K562 (cell line): ENCODE results near the gene MFAP2. TPM values are rescaled to one million over a fixed set of nuclear protein-coding genes. Genes with fewer than 3 reads are reported as not detected.

Experiments
- ATAC-seq: fragments of 200-7000 bp; cut with Tn5 transposase; 3 replicates; pipeline ENCODE4 v1.9.1; 2020; ENCODE audit warnings: moderate library complexity
- BruUV-seq: library from RNA; stranded (reverse); fragments of 400-500 nt; replicated peaks from 2 replicates; lab custom pipeline; 2021; lab: Mats Ljungman, UMichigan
- CTCF ChIA-PET: fragments of 300-600 bp; formaldehyde crosslinking; extraction: SDS; loops from one replicate; lab custom pipeline; 2021; ENCODE audit warnings: low intra/inter-chr PET ratio; lab: Yijun Ruan, JAX
- POLR2A ChIA-PET: fragments of 300-600, 350-650 bp; sonication (Branson Sonifier 250); formaldehyde crosslinking; extraction: SDS; loops from one replicate; lab custom pipeline; 2021; ENCODE audit warnings: antibody characterized with exemption, inconsistent platforms; lab: Yijun Ruan, JAX
- DNase-seq, 4 experiments: peaks; one replicate each; pipeline versions ENCODE4 v3.0.0 to v3.0.0-alpha.2; 2011 to 2018; ENCODE audit warnings: low spot score in 3 of 4, mixed read lengths in 3 of 4; ENCODE audit errors: extremely low read depth in 1 of 4
- FAIRE-seq: peaks from 2 replicates; lab custom pipeline; 2011; peaks lifted over from hg19 to GRCh38; lab: Jason Lieb, UNC
- H2AFZ ChIP-seq: 2 replicates; pipeline ENCODE4 v1.6.0; 2011; ENCODE audit warnings: low read depth, low read length, control low read depth, inconsistent platforms
- H3K27ac ChIP-seq: fragments of 200-600 bp; 3 replicates; pipeline ENCODE4 v1.8.0; 2011; ENCODE audit warnings: low read depth, mild to moderate bottlenecking, control low read depth, inconsistent platforms, low read length, moderate library complexity, mixed read lengths; ENCODE audit errors: extremely low read depth
- H3K27me3 ChIP-seq, 2 experiments: fragments of 300-600 bp in 1 of 2; 2 replicates in 1 of 2; 3 replicates in 1 of 2; pipeline versions ENCODE4 v1.6.0 to v1.8.0; 2011; ENCODE audit warnings: inconsistent platforms in 2 of 2, low read length in 2 of 2, mild to moderate bottlenecking in 1 of 2, mixed read lengths in 1 of 2, moderate library complexity in 1 of 2; ENCODE audit not compliant: control insufficient read depth in 2 of 2, insufficient read depth in 2 of 2
- H3K36me3 ChIP-seq: fragments of 300-600 bp; 3 replicates; pipeline ENCODE4 v1.8.0; 2011; ENCODE audit warnings: mild to moderate bottlenecking, low read length, inconsistent platforms; ENCODE audit not compliant: control insufficient read depth, insufficient read depth
- H3K4me1 ChIP-seq, 2 experiments: fragments of 200-600 bp in 1 of 2; replicated peaks in 1 of 2; 2 replicates in 1 of 2; 3 replicates in 1 of 2; pipeline versions ENCODE4 v1.5.1 to v1.8.0; 2011; ENCODE audit warnings: inconsistent platforms in 2 of 2, low read length in 2 of 2, mild to moderate bottlenecking in 1 of 2, mixed read lengths in 1 of 2, moderate library complexity in 1 of 2; ENCODE audit not compliant: control insufficient read depth in 2 of 2, insufficient read depth in 2 of 2
- H3K4me2 ChIP-seq: 2 replicates; pipeline ENCODE4 v1.6.1; 2011; ENCODE audit warnings: low read length, control low read depth, inconsistent platforms, mixed read lengths; ENCODE audit not compliant: insufficient read depth
- H3K4me3 ChIP-seq: fragments of 200-600 bp; sonication (generic), shearing (Covaris generic); 2 replicates; pipeline ENCODE4 v1.5.1; 2016; ENCODE audit warnings: control low read depth, inconsistent platforms
- H3K79me2 ChIP-seq: fragments of 200-600 bp; 3 replicates; pipeline ENCODE4 v1.8.0; 2011; ENCODE audit warnings: low read length, inconsistent platforms; ENCODE audit not compliant: control insufficient read depth, insufficient read depth
- H3K9ac ChIP-seq, 2 experiments: 2 replicates each; pipeline versions ENCODE4 v1.6.0 to v1.6.1; 2011; ENCODE audit warnings: low read depth in 2 of 2, low read length in 2 of 2, control low read depth in 1 of 2, inconsistent platforms in 1 of 2, mild to moderate bottlenecking in 1 of 2, mixed read lengths in 1 of 2; ENCODE audit not compliant: insufficient read depth in 1 of 2
- H3K9me1 ChIP-seq: one replicate; pipeline ENCODE4 v1.6.0; 2011; ENCODE audit warnings: inconsistent platforms, mild to moderate bottlenecking, low read length, moderate library complexity; ENCODE audit not compliant: control insufficient read depth, insufficient read depth
- H3K9me3 ChIP-seq: replicated peaks from 2 replicates; pipeline ENCODE4 v1.5.1; 2011; ENCODE audit warnings: low read depth, low read length, inconsistent platforms; ENCODE audit not compliant: control insufficient read depth, insufficient read depth
- H4K20me1 ChIP-seq: replicated peaks from 2 replicates; pipeline ENCODE4 v1.6.1; 2011; ENCODE audit warnings: low read length, inconsistent platforms, mixed read lengths; ENCODE audit not compliant: control insufficient read depth, insufficient read depth
- CREB3 ChIP-seq: fragments of 450-650 bp; conservative IDR thresholded peaks from 2 replicates; pipeline ENCODE4 v1.6.1; 2016; ENCODE audit warnings: missing genetic modification characterization, low read depth, mild to moderate bottlenecking, missing compliant biosample characterization, moderate library complexity
- DDX20 ChIP-seq: fragments of 450-650 bp; IDR thresholded peaks from 2 replicates; pipeline ENCODE4 v1.6.1; 2016; ENCODE audit warnings: missing genetic modification characterization, low read depth, mild to moderate bottlenecking, missing compliant biosample characterization, moderate library complexity
- ELF1 ChIP-seq: fragments of 200-800 bp; sonication (Bioruptor generic); IDR thresholded peaks from 2 replicates; pipeline ENCODE4 v1.6.1; 2016; ENCODE audit warnings: missing genetic modification characterization, missing compliant biosample characterization
- ETV1 ChIP-seq: fragments of 450-650 bp; conservative IDR thresholded peaks from 2 replicates; pipeline ENCODE4 v1.6.1; 2016; ENCODE audit warnings: missing genetic modification characterization, control low read depth, low read depth, missing compliant biosample characterization
- HNRNPL ChIP-seq: fragments of 200-400 bp; formaldehyde crosslinking; IDR thresholded peaks from 2 replicates; pipeline ENCODE4 v1.6.1; 2017; ENCODE audit warnings: low read depth, mild to moderate bottlenecking, low read length
- HOMEZ ChIP-seq: fragments of 250-450 bp; sonication (Bioruptor Pico); IDR thresholded peaks from 2 replicates; pipeline ENCODE4 v1.4.0; 2020; ENCODE audit warnings: mild to moderate bottlenecking, moderate library complexity
- KLF1 ChIP-seq: fragments of 450-650 bp; IDR thresholded peaks from 2 replicates; pipeline ENCODE4 v1.6.1; 2016; ENCODE audit warnings: missing genetic modification characterization, missing compliant biosample characterization
- RB1 ChIP-seq: fragments of 450-650 bp; IDR thresholded peaks from 2 replicates; pipeline ENCODE4 v1.6.1; 2017; ENCODE audit warnings: low read depth, mild to moderate bottlenecking
- TAF9B ChIP-seq: fragments of 450-650 bp; IDR thresholded peaks from 2 replicates; pipeline ENCODE4 v1.6.1; 2018; ENCODE audit warnings: mild to moderate bottlenecking; ENCODE audit not compliant: partially characterized antibody
- ZNF77 ChIP-seq: fragments of 250-450 bp; sonication (Bioruptor Pico); IDR thresholded peaks from 2 replicates; pipeline ENCODE4 v1.5.0; 2020
- ZNF830 ChIP-seq: fragments of 250-450 bp; sonication (Bioruptor Pico); IDR thresholded peaks from 2 replicates; pipeline ENCODE4 v1.5.0; 2021; ENCODE audit warnings: mild to moderate bottlenecking
- WGBS: fragments of 100-300 bp; shearing (Covaris generic); methylation state at CpG from one replicate; pipeline ENCODE4 v1.1.6; 2016; ENCODE audit warnings: low coverage, mixed read lengths; ENCODE audit not compliant: insufficient coverage; ENCODE audit errors: missing lambda C conversion rate; 5-methylcytosine and 5-hydroxymethylcytosine counted together
- in situ Hi-C: fragments of 300-500 bp; cut with MboI; formaldehyde crosslinking; loops from 4 replicates; pipeline ENCODE4 v1.15.0; 2018; ENCODE audit warnings: inconsistent platforms, mixed read lengths
- intact Hi-C: fragments of 100-400 bp; cut with micrococcal nuclease; formaldehyde crosslinking; loops from 2 replicates; pipeline ENCODE4 v1.14.2; 2022
- polyA plus RNA-seq, 8 experiments: library from polyadenylated mRNA; depleted of rRNA in 4 of 8; stranded (reverse) in 5 of 8; unstranded in 3 of 8; fragments of >200 nt; fragmentation: Nextera tagmentation in 2 of 8; fragmentation: Illumina TruSeq in 1 of 8; extraction: Ambion mirVana in 2 of 8; extraction: Trizol in 1 of 8; gene quantifications; 2 replicates each; pipeline versions ENCODE4 v1.2.1 to v1.2.3, GENCODE V29; 2011 to 2014; ENCODE audit warnings: inconsistent platforms in 1 of 8, missing spikeins in 1 of 8
- total RNA-seq, 7 experiments: library from RNA; depleted of rRNA in 6 of 7; stranded (reverse); fragments of >200 nt in 6 of 7; fragmentation: Illumina TruSeq in 2 of 7; extraction: Trizol in 2 of 7; gene quantifications; 2 replicates each; pipeline versions ENCODE4 v1.2.1 to v1.2.3, GENCODE V29; 2011 to 2021; ENCODE audit warnings: low replicate concordance in 1 of 7

MFAP2 gene
- total and polyA plus RNA-seq, 9 of the 15 experiments (the other 6 are each of a cell fraction or from before 2014, with no cell fraction given), result not detected

DNA sequence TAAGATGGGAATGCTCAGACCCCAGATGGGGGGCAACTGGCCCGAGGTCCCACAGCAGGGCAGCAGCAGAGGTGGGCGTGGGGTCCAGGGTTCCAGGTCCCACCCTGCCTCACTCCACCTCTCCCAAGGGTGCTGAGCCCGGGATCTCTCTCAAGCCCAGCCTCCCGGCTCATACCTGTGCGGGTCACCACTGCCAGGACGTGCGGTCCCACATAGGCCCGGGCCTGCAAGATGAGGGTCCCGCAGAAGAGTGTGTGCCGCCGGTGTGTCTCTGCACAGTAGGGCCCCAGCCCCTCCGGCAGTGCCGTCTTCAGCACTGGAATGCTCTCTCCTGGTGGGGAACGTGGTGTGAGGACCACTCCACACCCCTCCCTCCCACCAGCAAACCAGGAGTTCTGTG lies 16.4 kb upstream of the MFAP2 start:
- ChIA-PET CTCF (no interaction called here), POLR2A (interaction anchor here (0.6 kb wide), 1 partner anchor 42 kb away, joined by 3 read pairs; no protein-coding TSS in a partner anchor)
- FAIRE-seq, result no peak
- Histone ChIP-seq H3K36me3 (peaks cover 11% of the 10 kb centered on the region; the same call in 1 of the 3 replicates), H3K9me1 (no peaks in the 10 kb centered on the region), H3K27ac (no peak overlapping the region), H4K20me1 (no peaks in the 10 kb centered on the region), H3K4me2 (no peak overlapping the region), H3K79me2 (no peaks in the 10 kb centered on the region), H3K9ac (no peak overlapping the region), H3K4me1 (peaks cover 0 to 23% of the 10 kb centered on the region in 2 experiments; a peak in 1 of 5 replicates)
- intact Hi-C loops (no loop called here), in situ Hi-C loops (no loop called here)
- no peak for ATAC-seq
- 86% methylated on average over 14 of the region's 14 CpGs for WGBS
- TF ChIP-seq CREB3, result no peak
- TF ChIP-seq RB1, result no peak
- TF ChIP-seq ZNF830, result no peak
- no peak for TF ChIP-seq HNRNPL
- TF ChIP-seq, all 486 proteins: peak for 0
- BruUV-seq, result no TSS peak
- Histone ChIP-seq H3K27me3 (no peaks in the 10 kb centered on the region), H3K9me3 (no peaks in the 10 kb centered on the region), H2AFZ (no peak overlapping the region), H3K4me3 (no peak overlapping the region)
- no peak for DNase-seq

DNA sequence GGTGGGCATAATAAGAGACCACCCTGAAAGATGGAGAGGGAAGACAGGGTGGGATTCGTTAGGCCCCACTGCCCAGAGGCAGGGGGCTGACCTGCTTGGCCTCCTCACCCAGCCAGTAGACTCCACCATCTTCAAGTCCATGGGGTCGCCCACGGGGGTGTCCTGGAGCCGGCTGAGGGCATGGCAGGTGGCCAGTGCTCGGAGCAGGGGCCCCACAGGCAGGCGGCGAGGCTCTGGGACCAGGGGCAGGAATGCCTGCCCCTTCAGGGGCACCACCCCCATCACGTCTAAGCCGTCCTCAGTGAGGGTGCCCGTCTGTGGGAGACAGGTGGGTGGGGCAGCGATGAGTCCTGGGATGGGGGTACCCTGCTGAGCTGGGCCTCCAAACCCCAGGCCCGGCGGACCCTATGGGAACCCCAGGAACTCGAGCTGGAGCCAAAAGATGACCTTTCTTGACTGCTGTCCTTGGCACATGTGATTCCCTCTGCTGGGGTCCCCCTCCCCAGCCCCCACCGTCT lies 13.2 kb upstream of the MFAP2 start:
- BruUV-seq, result no TSS peak
- POLR2A ChIA-PET, result interaction anchor here (1.2 kb wide), 1 partner anchor 88 kb away, joined by 3 read pairs; no protein-coding TSS in a partner anchor
- in situ Hi-C loops, result no loop called here
- TF ChIP-seq ZNF77 (CRISPR knock-in tag), result no peak
- no peak for TF ChIP-seq ELF1 (tag)
- no peak for TF ChIP-seq ETV1
- TF ChIP-seq TAF9B, result no peak
- TF ChIP-seq KLF1, result no peak
- TF ChIP-seq DDX20 (tag), result no peak
- no peak for TF ChIP-seq HOMEZ

More for the DNA sequence above, 13.2 kb upstream of the MFAP2 start:
- Histone ChIP-seq H3K27ac (no peak overlapping the region), H3K9ac (no peak overlapping the region), H3K9me1 (no peaks in the 10 kb centered on the region), H3K4me2 (no peak overlapping the region), H3K9me3 (no peaks in the 10 kb centered on the region), H2AFZ (no peak overlapping the region), H3K36me3 (peaks cover 5% of the 10 kb centered on the region; the same call in 1 of the 3 replicates), H4K20me1 (no peaks in the 10 kb centered on the region), H3K79me2 (no peaks in the 10 kb centered on the region), H3K27me3 (no peaks in the 10 kb centered on the region), H3K4me1 (peaks cover 0 to 25% of the 10 kb centered on the region in 2 experiments; a peak in 1 of 5 replicates), H3K4me3 (no peak overlapping the region)
- ATAC-seq (no peak), DNase-seq (no peak), FAIRE-seq (no peak)
- 76% methylated on average over 15 of the region's 15 CpGs for WGBS
- intact Hi-C loops, result no loop called here
- CTCF ChIA-PET, result no interaction called here
